ENCODE measurements around the gene ITPR1.
"Not testable (repeated sequence)": the region's sequence is repeated elsewhere in the genome, so short reads cannot be mapped to it uniquely, and the experiment has no call there.

Gene ITPR1

DNA sequence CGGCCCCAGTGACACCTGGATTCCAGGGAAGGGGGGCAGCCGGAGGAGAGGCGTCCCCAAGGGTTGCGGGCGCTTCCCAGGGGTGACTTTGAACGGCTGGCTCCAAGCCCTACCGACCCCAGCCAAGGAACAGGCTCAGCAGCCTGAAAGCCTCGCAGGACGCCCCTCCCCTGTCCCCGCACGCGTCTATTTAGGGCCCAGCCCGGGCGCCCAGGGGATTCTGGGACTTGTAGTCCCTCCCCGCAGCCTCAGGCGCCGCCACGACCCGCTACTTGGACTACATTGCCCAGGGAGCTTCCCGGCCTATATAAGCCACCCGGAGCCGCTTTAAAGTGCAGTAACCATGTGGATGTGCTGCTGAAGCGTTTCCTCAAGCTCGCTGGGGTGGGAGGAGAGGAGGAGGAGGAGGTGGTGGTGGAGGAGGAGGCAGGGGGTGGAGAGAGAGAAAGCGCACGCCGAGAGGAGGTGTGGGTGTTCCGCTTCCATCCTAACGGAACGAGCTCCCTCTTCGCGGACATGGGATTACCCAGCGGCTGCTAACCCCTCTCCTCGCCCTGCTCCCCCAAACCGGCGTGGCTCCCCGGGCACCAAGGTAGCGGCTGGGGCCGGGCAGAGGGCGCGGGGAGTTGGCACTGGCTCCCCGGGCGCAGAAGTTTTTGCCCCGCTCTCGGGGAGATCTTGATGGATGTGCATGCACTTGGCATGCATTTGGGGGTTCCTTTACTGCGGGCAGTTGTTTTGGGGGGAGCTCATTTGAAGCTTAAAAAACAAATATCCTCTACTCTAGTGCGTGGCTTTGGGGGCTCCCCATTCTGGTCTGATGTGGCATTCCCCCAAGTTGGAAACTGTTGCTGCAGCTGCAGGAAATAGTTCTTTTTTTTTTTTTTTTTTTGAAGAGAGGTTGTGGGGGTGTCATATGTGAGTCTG is at the start of gene ITPR1:
Gene ITPR1, plus strand, starts transcription at position 335 of the 927 bp plus-strand sequence. CDS start 23,144 bp downstream, outside the sequence.
- TF ChIP-seq, protein P1, sequence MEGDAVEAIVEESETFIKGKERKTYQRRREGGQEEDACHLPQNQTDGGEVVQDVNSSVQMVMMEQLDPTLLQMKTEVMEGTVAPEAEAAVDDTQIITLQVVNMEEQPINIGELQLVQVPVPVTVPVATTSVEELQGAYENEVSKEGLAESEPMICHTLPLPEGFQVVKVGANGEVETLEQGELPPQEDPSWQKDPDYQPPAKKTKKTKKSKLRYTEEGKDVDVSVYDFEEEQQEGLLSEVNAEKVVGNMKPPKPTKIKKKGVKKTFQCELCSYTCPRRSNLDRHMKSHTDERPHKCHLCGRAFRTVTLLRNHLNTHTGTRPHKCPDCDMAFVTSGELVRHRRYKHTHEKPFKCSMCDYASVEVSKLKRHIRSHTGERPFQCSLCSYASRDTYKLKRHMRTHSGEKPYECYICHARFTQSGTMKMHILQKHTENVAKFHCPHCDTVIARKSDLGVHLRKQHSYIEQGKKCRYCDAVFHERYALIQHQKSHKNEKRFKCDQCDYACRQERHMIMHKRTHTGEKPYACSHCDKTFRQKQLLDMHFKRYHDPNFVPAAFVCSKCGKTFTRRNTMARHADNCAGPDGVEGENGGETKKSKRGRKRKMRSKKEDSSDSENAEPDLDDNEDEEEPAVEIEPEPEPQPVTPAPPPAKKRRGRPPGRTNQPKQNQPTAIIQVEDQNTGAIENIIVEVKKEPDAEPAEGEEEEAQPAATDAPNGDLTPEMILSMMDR (IDR thresholded peaks at IDR 0.05; ENCODE audit: low read depth, low read length): no peak
- peak; percentile 96 for DNase-seq (ENCODE audit: extremely low read depth, low read depth)

DNA sequence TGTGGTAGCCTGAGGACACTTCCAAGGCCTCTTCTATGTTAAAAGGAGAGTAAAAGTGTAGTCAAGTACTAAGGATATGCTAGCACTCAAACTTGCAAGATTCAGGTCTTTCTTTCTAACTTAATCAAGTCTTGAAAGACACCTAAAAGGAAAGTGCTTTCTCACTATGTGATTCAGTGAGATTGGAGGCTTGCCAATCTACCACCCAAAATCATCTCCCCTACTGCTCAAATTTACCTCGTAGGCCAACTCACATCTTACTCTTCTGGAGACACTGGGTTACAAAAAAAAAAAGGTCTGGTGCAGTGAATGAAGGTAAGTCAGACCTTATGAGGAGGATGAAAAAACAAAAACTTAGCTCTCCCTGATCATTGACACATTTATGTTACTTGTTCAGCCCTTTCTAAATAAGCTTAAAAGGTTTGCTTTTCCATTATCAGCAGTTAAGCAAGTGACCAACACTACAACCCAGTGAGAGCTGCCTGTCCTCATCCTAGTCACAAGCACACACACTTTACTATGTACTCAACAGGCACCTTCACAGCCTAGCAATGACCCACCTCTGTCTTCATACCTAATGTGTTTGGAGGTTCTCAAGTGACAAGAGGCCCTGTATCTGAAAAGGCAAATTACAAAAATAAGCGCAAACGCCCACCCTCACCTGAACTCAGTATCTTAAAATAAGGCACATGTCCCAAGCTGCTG is 45.7 kb upstream of the ITPR1 start:
- no peak for DNase-seq (ENCODE audit: extremely low read depth, low read depth)
- TF ChIP-seq, protein P1 (IDR thresholded peaks at IDR 0.05; ENCODE audit: low read depth, low read length): no peak

DNA sequence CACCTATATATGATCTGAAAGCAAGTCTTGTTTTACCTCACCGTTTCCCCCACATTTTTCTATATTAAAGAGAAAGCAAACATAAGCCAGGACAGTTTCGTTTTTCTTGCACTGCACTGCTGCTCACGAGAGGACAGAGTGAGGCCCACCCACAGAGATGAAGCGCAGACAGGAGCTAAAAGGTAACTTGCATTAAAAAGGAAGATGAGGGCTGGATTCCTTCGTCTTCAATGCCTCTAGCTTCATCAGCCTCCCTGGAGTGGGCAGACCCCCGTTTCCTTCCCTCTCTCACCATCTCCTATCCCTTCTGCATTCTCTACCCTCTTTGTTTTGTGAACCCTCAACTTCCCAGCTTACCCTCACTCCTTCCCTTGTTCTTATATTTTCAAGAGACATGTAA is 45.0 kb upstream of the ITPR1 start:
- TF ChIP-seq, protein P1 (IDR thresholded peaks at IDR 0.05; ENCODE audit: low read depth, low read length): no peak
- DNase-seq (ENCODE audit: extremely low read depth, low read depth): no peak

DNA sequence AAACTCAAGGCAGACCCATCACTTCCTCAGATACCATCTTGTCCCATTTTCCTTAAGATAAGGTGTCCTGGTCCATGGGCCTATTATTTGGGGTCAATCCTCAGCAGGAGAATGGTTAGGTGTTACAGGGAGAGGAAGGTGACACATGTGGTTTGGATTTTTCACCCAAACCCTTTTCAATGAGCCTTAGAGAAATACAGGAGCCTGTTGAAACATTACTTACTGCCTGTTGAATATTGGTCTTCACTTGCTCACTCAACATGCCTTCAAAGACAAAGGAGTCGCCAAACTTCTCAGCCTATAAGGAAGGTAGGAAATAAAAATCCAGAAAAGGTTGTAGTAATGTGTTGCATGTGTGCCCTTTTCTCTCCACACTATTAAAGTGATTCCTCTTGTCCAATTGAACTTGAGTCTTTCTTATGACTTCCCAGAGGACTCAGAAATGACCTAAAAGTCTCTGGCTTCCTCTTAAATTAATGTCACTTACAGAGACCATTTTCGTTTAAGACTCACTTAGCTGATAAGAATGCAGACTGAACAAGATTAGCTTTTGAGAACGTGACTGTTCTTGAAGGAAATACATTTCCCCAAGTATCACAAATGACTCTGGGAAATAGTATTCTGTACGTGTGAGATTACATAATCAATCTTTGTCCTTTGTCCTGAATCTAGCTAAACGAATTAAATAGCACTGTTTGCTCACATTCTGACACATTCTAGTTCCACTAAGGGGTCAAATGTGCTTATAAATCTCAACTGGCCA is 43.9 kb upstream of the ITPR1 start:
- TF ChIP-seq, protein P1 (IDR thresholded peaks at IDR 0.05; ENCODE audit: low read depth, low read length): no peak
- no peak for DNase-seq (ENCODE audit: extremely low read depth, low read depth)

DNA sequence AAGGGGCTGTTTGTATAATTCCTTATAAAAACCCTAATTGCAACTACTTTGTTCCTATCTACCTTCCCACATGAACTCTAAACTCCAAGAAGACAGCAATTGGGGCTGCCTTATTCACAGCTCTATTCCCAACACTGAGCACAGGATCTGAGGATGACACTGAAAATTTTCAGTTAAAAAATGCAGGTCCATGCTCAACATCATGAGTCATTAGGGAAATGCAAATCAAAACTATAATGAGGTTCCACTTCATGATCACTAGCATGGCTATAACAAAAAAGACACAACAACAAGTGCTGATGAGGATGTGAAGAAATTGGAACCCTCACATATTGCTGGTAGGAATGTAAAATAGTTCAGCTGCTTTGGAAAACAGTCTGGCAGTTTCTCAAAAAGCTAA is 39.0 kb upstream of the ITPR1 start:
- DNase-seq (ENCODE audit: extremely low read depth, low read depth): no peak
- TF ChIP-seq, protein P1 (IDR thresholded peaks at IDR 0.05; ENCODE audit: low read depth, low read length): no peak

DNA sequence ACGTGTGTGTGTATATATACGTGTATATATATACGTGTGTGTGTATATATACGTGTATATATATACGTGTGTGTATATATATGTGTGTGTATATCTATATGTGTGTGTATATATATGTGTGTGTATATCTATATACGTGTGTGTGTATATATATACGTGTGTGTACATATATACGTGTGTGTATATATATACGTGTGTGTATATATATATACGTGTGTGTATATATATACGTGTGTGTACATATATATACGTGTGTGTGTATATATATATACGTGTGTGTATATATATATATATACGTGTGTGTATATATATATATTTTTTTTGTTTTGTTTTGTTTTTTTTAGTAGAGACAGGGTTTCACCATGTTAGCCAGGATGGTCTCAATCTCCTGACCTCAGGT is 36.4 kb upstream of the ITPR1 start:
- DNase-seq (ENCODE audit: extremely low read depth, low read depth): not testable (repeated sequence)

DNA sequence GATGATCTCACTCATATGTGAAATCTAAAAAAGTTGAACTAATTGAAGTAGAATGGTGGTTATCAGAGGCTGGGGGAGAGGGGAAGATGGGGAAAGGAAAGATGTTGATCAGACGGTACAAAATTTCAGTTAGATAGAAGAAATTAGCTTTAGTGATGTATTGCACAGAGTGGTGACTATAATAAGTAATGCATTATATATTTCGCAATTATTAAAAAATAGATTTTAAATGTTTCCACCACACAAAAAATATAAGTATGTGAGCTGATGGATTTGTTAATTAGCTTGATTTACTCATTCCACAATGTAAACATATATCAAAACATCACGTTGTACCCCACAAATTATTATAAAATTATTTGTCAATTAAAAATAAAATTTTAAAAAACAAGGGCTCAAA is 34.2 kb upstream of the ITPR1 start:
- TF ChIP-seq, protein P1 (IDR thresholded peaks at IDR 0.05; ENCODE audit: low read depth, low read length): no peak

More for the DNA sequence above, 34.2 kb upstream of the ITPR1 start:
- DNase-seq (ENCODE audit: extremely low read depth, low read depth): no peak
